Neural cell (in vitro differentiated cells): Measurements from ENCODE around the gene C1orf226. TPM values are rescaled to one million over a fixed set of nuclear protein-coding genes. Genes with fewer than 3 reads are reported as not detected.

Experiments
- H2AFZ ChIP-seq: fragments of 200-600, 300-800 bp; sonication (generic), shearing (Covaris generic); 2 replicates; pipeline ENCODE4 v1.6.0; 2014; ENCODE audit warnings: low read depth, mild to moderate bottlenecking, antibody characterized with exemption, low read length, moderate library complexity
- H3F3A ChIP-seq: fragments of 200-600 bp; shearing (Covaris generic); 2 replicates; pipeline ENCODE4 v1.6.1; 2016; ENCODE audit warnings: mild to moderate bottlenecking, moderate library complexity, mixed read lengths, antibody characterized with exemption, low read length; ENCODE audit not compliant: insufficient read depth, poor library complexity, severe bottlenecking
- H3K27ac ChIP-seq: fragments of 200-600, 300-800 bp; sonication (generic), shearing (Covaris generic); 2 replicates; pipeline ENCODE4 v1.5.1; 2014; ENCODE audit warnings: mild to moderate bottlenecking, low read length, moderate library complexity
- H3K27me3 ChIP-seq: fragments of 300-800, 200-600 bp; sonication (generic), shearing (Covaris generic); 2 replicates; pipeline ENCODE4 v1.6.0; 2014; ENCODE audit warnings: mild to moderate bottlenecking, low read depth, low read length, moderate library complexity; ENCODE audit not compliant: insufficient read depth
- H3K36me3 ChIP-seq: fragments of 300-800, 200-600 bp; sonication (generic), shearing (Covaris generic); 2 replicates; pipeline ENCODE4 v1.5.1; 2014; ENCODE audit warnings: mild to moderate bottlenecking, antibody characterized with exemption, low read length, moderate library complexity; ENCODE audit not compliant: insufficient read depth
- H3K4me2 ChIP-seq: fragments of 300-800, 200-600 bp; sonication (generic), shearing (Covaris generic); 2 replicates; pipeline ENCODE4 v1.6.0; 2014; ENCODE audit warnings: mild to moderate bottlenecking, low read length
- H3K4me3 ChIP-seq: fragments of 300-800, 200-600 bp; sonication (generic), shearing (Covaris generic); 2 replicates; pipeline ENCODE4 v1.5.1; 2014; ENCODE audit warnings: mild to moderate bottlenecking, low read length, moderate library complexity
- H3K79me2 ChIP-seq: fragments of 200-600 bp; shearing (Covaris generic); replicated peaks from 2 replicates; pipeline ENCODE4 v1.6.0; 2014; ENCODE audit warnings: mild to moderate bottlenecking, low read length, moderate library complexity; ENCODE audit not compliant: insufficient read depth
- H3K9ac ChIP-seq: fragments of 300-800, 200-600 bp; sonication (generic), shearing (Covaris generic); 2 replicates; pipeline ENCODE4 v1.6.1; 2016; ENCODE audit warnings: mild to moderate bottlenecking, low read length, mixed read lengths
- H3K9me2 ChIP-seq: fragments of 200-600 bp; shearing (Covaris generic); 2 replicates; pipeline ENCODE4 v1.6.1; 2016; ENCODE audit warnings: mild to moderate bottlenecking, low read length, mixed read lengths; ENCODE audit not compliant: insufficient read depth
- H3K9me3 ChIP-seq: fragments of 200-600, 300-800 bp; sonication (generic), shearing (Covaris generic); 2 replicates; pipeline ENCODE4 v1.6.1; 2016; ENCODE audit warnings: mild to moderate bottlenecking, mixed run types, low read length, moderate library complexity, mixed read lengths
- H4K20me1 ChIP-seq: fragments of 200-600 bp; shearing (Covaris generic); 2 replicates; pipeline ENCODE4 v1.6.1; 2016; ENCODE audit warnings: mild to moderate bottlenecking, mixed run types; ENCODE audit not compliant: insufficient read depth
- EP300 ChIP-seq: fragments of 450-650 bp; conservative IDR thresholded peaks from 2 replicates; pipeline ENCODE4 v1.6.1; 2014; ENCODE audit warnings: antibody characterized with exemption, mild to moderate bottlenecking, moderate library complexity; ENCODE audit not compliant: poor library complexity, severe bottlenecking
- EZH2 ChIP-seq: fragments of 200-600, 300-800 bp; shearing (Covaris generic), sonication (generic); IDR thresholded peaks from 2 replicates; pipeline ENCODE4 v1.6.1; 2014; ENCODE audit warnings: antibody characterized with exemption, low read length, borderline replicate concordance, mild to moderate bottlenecking; ENCODE audit not compliant: insufficient read depth, poor library complexity, severe bottlenecking
- MXI1 ChIP-seq: fragments of 450-650 bp; conservative IDR thresholded peaks from 2 replicates; pipeline ENCODE4 v1.6.1; 2014; ENCODE audit warnings: antibody characterized with exemption, mild to moderate bottlenecking; ENCODE audit not compliant: poor library complexity, severe bottlenecking
- POLR2AphosphoS5 ChIP-seq: IDR thresholded peaks from 2 replicates; pipeline ENCODE4 v1.6.1; 2012
- RAD21 ChIP-seq: fragments of 450-650 bp; conservative IDR thresholded peaks from 2 replicates; pipeline ENCODE4 v1.6.1; 2014; ENCODE audit warnings: antibody characterized with exemption, mild to moderate bottlenecking, moderate library complexity
- SMC3 ChIP-seq: fragments of 450-650 bp; conservative IDR thresholded peaks from 2 replicates; pipeline ENCODE4 v1.6.1; 2014; ENCODE audit warnings: antibody characterized with exemption, mild to moderate bottlenecking, moderate library complexity; ENCODE audit not compliant: poor library complexity
- TAF1 ChIP-seq: IDR thresholded peaks from 2 replicates; pipeline ENCODE4 v1.6.1; 2012; ENCODE audit warnings: low read depth
- polyA plus RNA-seq: library from polyadenylated mRNA; depleted of rRNA; stranded (reverse); fragments of >200 nt; gene quantifications from 2 replicates; pipeline ENCODE4 v1.2.3, GENCODE V29; 2014
- TF ChIP-seq, protein P1 (sequence below): IDR thresholded peaks from 2 replicates; pipeline ENCODE4 v1.6.1; 2012; ENCODE audit warnings: borderline replicate concordance
- TF ChIP-seq, protein P2 (sequence below): fragments of 450-650 bp; IDR thresholded peaks from 2 replicates; pipeline ENCODE4 v1.5.1; 2014; ENCODE audit warnings: antibody characterized with exemption, mild to moderate bottlenecking, moderate library complexity; ENCODE audit not compliant: poor library complexity, severe bottlenecking

The C1orf226 gene
- polyA plus RNA-seq, 1 donor from 2014 or later, result 6.7 TPM

DNA sequence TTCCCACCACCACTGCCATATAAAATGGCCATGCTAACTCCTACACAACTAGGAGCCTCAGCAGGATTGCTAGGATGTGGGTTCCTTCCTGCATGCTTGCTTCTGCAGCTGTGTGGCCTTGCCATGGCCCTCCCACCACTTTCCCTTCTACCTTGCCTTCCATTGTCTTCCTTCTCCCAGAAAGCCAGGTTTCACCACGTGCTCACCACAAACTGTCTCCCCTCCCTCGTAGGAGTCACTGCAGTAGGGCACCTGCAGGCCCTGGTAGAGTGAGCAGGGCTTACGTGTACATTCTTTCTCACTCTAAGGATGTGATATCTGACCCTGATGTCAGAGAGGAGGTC, 3.7 kb downstream of the C1orf226 start:
- no peaks in the 10 kb centered on the region for H3K27me3 ChIP-seq
- H3F3A ChIP-seq, result no peaks in the 10 kb centered on the region
- H2AFZ ChIP-seq, result no peak overlapping the region
- H3K9me2 ChIP-seq, result no peaks in the 10 kb centered on the region
- no peak overlapping the region for H3K4me2 ChIP-seq
- H3K27ac ChIP-seq, result no peak overlapping the region
- no peaks in the 10 kb centered on the region for H4K20me1 ChIP-seq
- no peaks in the 10 kb centered on the region for H3K9me3 ChIP-seq
- H3K79me2 ChIP-seq, result no peaks in the 10 kb centered on the region
- no peak overlapping the region for H3K4me3 ChIP-seq
- H3K36me3 ChIP-seq, result peaks cover 8% of the 10 kb centered on the region
- no peak for TF ChIP-seq EZH2
- TF ChIP-seq MXI1, result no peak
- TF ChIP-seq SMC3, result no peak
- TF ChIP-seq RAD21, result no peak
- TF ChIP-seq POLR2AphosphoS5, result no peak
- TF ChIP-seq, protein P1, sequence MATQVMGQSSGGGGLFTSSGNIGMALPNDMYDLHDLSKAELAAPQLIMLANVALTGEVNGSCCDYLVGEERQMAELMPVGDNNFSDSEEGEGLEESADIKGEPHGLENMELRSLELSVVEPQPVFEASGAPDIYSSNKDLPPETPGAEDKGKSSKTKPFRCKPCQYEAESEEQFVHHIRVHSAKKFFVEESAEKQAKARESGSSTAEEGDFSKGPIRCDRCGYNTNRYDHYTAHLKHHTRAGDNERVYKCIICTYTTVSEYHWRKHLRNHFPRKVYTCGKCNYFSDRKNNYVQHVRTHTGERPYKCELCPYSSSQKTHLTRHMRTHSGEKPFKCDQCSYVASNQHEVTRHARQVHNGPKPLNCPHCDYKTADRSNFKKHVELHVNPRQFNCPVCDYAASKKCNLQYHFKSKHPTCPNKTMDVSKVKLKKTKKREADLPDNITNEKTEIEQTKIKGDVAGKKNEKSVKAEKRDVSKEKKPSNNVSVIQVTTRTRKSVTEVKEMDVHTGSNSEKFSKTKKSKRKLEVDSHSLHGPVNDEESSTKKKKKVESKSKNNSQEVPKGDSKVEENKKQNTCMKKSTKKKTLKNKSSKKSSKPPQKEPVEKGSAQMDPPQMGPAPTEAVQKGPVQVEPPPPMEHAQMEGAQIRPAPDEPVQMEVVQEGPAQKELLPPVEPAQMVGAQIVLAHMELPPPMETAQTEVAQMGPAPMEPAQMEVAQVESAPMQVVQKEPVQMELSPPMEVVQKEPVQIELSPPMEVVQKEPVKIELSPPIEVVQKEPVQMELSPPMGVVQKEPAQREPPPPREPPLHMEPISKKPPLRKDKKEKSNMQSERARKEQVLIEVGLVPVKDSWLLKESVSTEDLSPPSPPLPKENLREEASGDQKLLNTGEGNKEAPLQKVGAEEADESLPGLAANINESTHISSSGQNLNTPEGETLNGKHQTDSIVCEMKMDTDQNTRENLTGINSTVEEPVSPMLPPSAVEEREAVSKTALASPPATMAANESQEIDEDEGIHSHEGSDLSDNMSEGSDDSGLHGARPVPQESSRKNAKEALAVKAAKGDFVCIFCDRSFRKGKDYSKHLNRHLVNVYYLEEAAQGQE, result no peak
- no peak for TF ChIP-seq EP300
- TF ChIP-seq TAF1, result no peak
- TF ChIP-seq, protein P2, sequence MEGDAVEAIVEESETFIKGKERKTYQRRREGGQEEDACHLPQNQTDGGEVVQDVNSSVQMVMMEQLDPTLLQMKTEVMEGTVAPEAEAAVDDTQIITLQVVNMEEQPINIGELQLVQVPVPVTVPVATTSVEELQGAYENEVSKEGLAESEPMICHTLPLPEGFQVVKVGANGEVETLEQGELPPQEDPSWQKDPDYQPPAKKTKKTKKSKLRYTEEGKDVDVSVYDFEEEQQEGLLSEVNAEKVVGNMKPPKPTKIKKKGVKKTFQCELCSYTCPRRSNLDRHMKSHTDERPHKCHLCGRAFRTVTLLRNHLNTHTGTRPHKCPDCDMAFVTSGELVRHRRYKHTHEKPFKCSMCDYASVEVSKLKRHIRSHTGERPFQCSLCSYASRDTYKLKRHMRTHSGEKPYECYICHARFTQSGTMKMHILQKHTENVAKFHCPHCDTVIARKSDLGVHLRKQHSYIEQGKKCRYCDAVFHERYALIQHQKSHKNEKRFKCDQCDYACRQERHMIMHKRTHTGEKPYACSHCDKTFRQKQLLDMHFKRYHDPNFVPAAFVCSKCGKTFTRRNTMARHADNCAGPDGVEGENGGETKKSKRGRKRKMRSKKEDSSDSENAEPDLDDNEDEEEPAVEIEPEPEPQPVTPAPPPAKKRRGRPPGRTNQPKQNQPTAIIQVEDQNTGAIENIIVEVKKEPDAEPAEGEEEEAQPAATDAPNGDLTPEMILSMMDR, result no peak
- no peak overlapping the region for H3K9ac ChIP-seq

DNA sequence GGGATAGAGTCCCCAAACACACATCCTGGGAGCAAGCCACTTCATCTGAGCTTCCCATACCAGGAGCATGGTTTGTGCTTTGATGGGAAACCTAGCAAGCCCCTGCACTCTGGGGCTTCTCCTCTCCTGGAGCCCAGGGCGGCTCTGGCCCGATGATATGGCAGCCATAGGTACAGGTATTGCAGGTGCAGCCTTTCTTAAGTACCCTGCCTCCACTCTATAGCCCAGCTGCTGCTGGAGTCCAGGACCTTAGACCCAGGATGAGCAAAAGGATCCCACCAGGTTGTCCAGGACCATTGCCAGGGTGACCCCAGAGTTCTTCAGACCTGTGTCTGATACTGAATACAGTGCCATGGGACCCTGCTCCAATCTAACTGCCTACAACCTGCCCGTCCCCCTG, 4.2 kb downstream of the C1orf226 start:
- Histone ChIP-seq H3F3A (no peaks in the 10 kb centered on the region), H3K36me3 (peaks cover 8% of the 10 kb centered on the region), H3K27me3 (no peaks in the 10 kb centered on the region), H3K27ac (no peak overlapping the region), H3K9me2 (no peaks in the 10 kb centered on the region), H3K9me3 (no peaks in the 10 kb centered on the region), H3K9ac (no peak overlapping the region), H2AFZ (no peak overlapping the region), H3K79me2 (no peaks in the 10 kb centered on the region), H3K4me3 (no peak overlapping the region), H3K4me2 (no peak overlapping the region), H4K20me1 (no peaks in the 10 kb centered on the region)
- TF ChIP-seq, protein P2, result no peak
- TF ChIP-seq SMC3, result no peak
- no peak for TF ChIP-seq RAD21
- no peak for TF ChIP-seq POLR2AphosphoS5
- TF ChIP-seq, protein P1, result no peak
- no peak for TF ChIP-seq EP300
